HepG2 (cell line): ENCODE results near the gene TPD52L2. TPM values are rescaled to one million over a fixed set of nuclear protein-coding genes. Genes with fewer than 3 reads are reported as not detected.

Experiments
- AHR ChIP-seq: IDR thresholded peaks from 2 replicates; pipeline ENCODE4 v1.6.1; 2018; ENCODE audit warnings: missing genetic modification reagents, missing compliant biosample characterization
- CBX2 ChIP-seq, 2 experiments: fragments of 200-600 bp in 1 of 2; sonication (generic); formaldehyde crosslinking in 1 of 2; IDR thresholded peaks; 2 replicates each; pipeline versions ENCODE4 v1.7.0 to v1.8.1; 2018 to 2022; ENCODE audit warnings: low read depth in 2 of 2, low read length in 1 of 2, mild to moderate bottlenecking in 1 of 2, missing genetic modification reagents in 1 of 2
- CHCHD3 ChIP-seq: sonication (generic); formaldehyde crosslinking; IDR thresholded peaks from 2 replicates; pipeline ENCODE4 v1.8.0; 2022; ENCODE audit warnings: mild to moderate bottlenecking, missing genetic modification reagents, moderate library complexity
- SALL1 ChIP-seq: sonication (generic); formaldehyde crosslinking; IDR thresholded peaks from 2 replicates; pipeline ENCODE4 v1.8.0; 2022; ENCODE audit warnings: mild to moderate bottlenecking, missing genetic modification reagents
- ZBTB38 ChIP-seq: sonication (generic); formaldehyde crosslinking; IDR thresholded peaks from 2 replicates; pipeline ENCODE4 v1.5.1; 2020; ENCODE audit warnings: mild to moderate bottlenecking, missing genetic modification reagents
- ZNF30 ChIP-seq: sonication (generic); formaldehyde crosslinking; IDR thresholded peaks from 2 replicates; pipeline ENCODE4 v1.5.0; 2020; ENCODE audit warnings: mild to moderate bottlenecking, missing genetic modification reagents
- ZNF891 ChIP-seq: sonication (generic); formaldehyde crosslinking; IDR thresholded peaks from 2 replicates; pipeline ENCODE4 v1.5.0; 2020; ENCODE audit warnings: mild to moderate bottlenecking, missing genetic modification reagents
- ZSCAN21 ChIP-seq: sonication (generic); formaldehyde crosslinking; IDR thresholded peaks from 2 replicates; pipeline ENCODE4 v1.8.0; 2022; ENCODE audit warnings: mild to moderate bottlenecking, missing genetic modification reagents, moderate library complexity, borderline replicate concordance
- polyA plus RNA-seq, 8 experiments: library from polyadenylated mRNA; depleted of rRNA in 3 of 8; stranded (reverse) in 7 of 8; unstranded in 1 of 8; fragments of >200 nt; fragmentation: Illumina TruSeq in 4 of 8; extraction: Trizol in 4 of 8; gene quantifications; 2 replicates each; pipeline versions ENCODE4 v1.2.1 to v1.2.3, GENCODE V29; 2011 to 2016; ENCODE audit warnings: low read depth in 4 of 8, missing spikeins in 1 of 8, mixed read lengths in 1 of 8; ENCODE audit not compliant: insufficient read depth in 1 of 8
- total RNA-seq, 5 experiments: library from RNA; depleted of rRNA; stranded (reverse); fragments of >200 nt; fragmentation: Illumina TruSeq; extraction: Trizol; gene quantifications; 2 replicates each; pipeline ENCODE4 v1.2.3, GENCODE V29; 2016; ENCODE audit warnings: low read depth in 1 of 5
- TF ChIP-seq, protein P1 (sequence below): sonication (generic); formaldehyde crosslinking; IDR thresholded peaks from 2 replicates; pipeline ENCODE4 v1.5.0; 2020; ENCODE audit warnings: missing genetic modification reagents
- TF ChIP-seq, protein P2 (sequence below): sonication (generic); formaldehyde crosslinking; conservative IDR thresholded peaks from 2 replicates; pipeline ENCODE4 v1.8.1; 2023; ENCODE audit warnings: missing genetic modification reagents

Gene TPD52L2
- total and polyA plus RNA-seq, 2 of the 13 experiments (the other 11 are each of a cell fraction or from before 2014, with no cell fraction given), result 156 to 184 TPM

DNA sequence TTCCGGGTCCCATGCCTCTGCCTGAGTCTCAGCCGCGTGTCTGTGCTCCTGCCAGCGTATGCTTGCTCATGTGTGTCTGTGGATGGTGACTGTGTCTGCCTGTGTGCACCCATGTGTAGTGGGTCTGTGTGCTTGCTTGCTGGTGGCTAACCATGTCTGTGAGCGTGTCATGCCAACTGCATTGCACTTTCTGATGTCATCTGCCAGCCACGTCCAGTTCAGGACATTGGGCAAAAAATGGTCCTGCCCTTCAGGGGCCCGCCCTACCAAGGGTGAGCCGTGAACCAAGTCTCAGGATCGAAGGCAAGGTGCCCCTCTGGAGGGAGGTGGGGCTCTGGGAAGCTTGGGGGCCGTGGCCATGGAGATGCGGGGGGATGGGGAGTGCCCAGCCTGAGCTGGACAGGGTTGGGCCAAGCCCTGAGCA, 24.7 kb upstream of the TPD52L2 start (continued):
- TF ChIP-seq CBX2 (IDR thresholded peaks at IDR 0.05; ENCODE audit: low read depth, low read length) (no peak), CBX2 (CRISPR knock-in tag; IDR thresholded peaks at IDR 0.05; ENCODE audit: low read depth) (no peak), AHR (CRISPR knock-in tag) (no peak), ZNF891 (0 out of 2 replicates have a peak, but pooled peaks have one; percentile 21), ZNF30 (CRISPR knock-in tag) (0 out of 2 replicates have a peak, but pooled peaks have one; percentile 57), ZSCAN21 (CRISPR knock-in tag) (0 out of 2 replicates have a peak, but pooled peaks have one; percentile 18), SALL1 (CRISPR knock-in tag) (no peak), ZBTB38 (CRISPR knock-in tag) (peak; percentile 52; the same call in 1 of the 2 replicates), CHCHD3 (CRISPR knock-in tag) (peak; percentile 31; the same call in 1 of the 2 replicates)
- TF ChIP-seq, protein P1, sequence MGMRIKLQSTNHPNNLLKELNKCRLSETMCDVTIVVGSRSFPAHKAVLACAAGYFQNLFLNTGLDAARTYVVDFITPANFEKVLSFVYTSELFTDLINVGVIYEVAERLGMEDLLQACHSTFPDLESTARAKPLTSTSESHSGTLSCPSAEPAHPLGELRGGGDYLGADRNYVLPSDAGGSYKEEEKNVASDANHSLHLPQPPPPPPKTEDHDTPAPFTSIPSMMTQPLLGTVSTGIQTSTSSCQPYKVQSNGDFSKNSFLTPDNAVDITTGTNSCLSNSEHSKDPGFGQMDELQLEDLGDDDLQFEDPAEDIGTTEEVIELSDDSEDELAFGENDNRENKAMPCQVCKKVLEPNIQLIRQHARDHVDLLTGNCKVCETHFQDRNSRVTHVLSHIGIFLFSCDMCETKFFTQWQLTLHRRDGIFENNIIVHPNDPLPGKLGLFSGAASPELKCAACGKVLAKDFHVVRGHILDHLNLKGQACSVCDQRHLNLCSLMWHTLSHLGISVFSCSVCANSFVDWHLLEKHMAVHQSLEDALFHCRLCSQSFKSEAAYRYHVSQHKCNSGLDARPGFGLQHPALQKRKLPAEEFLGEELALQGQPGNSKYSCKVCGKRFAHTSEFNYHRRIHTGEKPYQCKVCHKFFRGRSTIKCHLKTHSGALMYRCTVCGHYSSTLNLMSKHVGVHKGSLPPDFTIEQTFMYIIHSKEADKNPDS (CRISPR knock-in tag), result peak; percentile 52; the same call in 1 of the 2 replicates
- TF ChIP-seq, protein P2, sequence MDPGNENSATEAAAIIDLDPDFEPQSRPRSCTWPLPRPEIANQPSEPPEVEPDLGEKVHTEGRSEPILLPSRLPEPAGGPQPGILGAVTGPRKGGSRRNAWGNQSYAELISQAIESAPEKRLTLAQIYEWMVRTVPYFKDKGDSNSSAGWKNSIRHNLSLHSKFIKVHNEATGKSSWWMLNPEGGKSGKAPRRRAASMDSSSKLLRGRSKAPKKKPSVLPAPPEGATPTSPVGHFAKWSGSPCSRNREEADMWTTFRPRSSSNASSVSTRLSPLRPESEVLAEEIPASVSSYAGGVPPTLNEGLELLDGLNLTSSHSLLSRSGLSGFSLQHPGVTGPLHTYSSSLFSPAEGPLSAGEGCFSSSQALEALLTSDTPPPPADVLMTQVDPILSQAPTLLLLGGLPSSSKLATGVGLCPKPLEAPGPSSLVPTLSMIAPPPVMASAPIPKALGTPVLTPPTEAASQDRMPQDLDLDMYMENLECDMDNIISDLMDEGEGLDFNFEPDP (CRISPR knock-in tag), result 0 out of 2 replicates have a peak, but pooled peaks have one; percentile 74
